ENCODE data around the gene BCORL1.

DNA sequence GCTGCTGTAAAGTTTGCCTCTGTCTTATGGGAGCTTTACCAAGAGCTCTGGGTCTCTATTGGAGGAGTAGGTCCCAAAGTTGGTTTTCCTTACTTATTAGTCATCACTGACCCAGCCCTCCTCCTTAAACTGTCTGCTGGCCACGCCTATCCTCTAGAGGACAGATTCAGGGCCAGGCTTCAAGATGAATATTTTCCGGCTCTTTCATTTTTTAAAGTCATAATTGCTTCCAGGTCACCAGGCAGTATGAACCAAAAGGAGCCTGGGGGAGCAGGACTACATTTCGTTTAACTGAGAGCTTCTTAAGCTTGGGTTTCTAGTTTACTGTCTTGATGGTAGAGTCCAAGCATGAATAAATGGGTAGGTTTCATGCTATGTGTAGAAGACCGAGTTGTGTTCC, 13.7 kb downstream of the BCORL1 start:
- TF ChIP-seq, protein P1, sequence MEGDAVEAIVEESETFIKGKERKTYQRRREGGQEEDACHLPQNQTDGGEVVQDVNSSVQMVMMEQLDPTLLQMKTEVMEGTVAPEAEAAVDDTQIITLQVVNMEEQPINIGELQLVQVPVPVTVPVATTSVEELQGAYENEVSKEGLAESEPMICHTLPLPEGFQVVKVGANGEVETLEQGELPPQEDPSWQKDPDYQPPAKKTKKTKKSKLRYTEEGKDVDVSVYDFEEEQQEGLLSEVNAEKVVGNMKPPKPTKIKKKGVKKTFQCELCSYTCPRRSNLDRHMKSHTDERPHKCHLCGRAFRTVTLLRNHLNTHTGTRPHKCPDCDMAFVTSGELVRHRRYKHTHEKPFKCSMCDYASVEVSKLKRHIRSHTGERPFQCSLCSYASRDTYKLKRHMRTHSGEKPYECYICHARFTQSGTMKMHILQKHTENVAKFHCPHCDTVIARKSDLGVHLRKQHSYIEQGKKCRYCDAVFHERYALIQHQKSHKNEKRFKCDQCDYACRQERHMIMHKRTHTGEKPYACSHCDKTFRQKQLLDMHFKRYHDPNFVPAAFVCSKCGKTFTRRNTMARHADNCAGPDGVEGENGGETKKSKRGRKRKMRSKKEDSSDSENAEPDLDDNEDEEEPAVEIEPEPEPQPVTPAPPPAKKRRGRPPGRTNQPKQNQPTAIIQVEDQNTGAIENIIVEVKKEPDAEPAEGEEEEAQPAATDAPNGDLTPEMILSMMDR (conservative IDR thresholded peaks at IDR 0.05; ENCODE audit: low read depth, low read length) = no peak
- TF ChIP-seq POLR2A (IDR thresholded peaks at IDR 0.05; ENCODE audit: low read depth, low read length) = no peak
- no peak for TF ChIP-seq RCOR1 (IDR thresholded peaks at IDR 0.05; ENCODE audit: insufficient replicate concordance, low read length)
- TF ChIP-seq ELK1 (IDR thresholded peaks at IDR 0.05; ENCODE audit: borderline replicate concordance, low read depth, low read length) = no peak
- no peak for TF ChIP-seq RFX5 (IDR thresholded peaks at IDR 0.05; ENCODE audit: low read depth, low read length)
- no peak for TF ChIP-seq CEBPB (IDR thresholded peaks at IDR 0.05; ENCODE audit: low read depth, low read length)
- TF ChIP-seq, protein P2, sequence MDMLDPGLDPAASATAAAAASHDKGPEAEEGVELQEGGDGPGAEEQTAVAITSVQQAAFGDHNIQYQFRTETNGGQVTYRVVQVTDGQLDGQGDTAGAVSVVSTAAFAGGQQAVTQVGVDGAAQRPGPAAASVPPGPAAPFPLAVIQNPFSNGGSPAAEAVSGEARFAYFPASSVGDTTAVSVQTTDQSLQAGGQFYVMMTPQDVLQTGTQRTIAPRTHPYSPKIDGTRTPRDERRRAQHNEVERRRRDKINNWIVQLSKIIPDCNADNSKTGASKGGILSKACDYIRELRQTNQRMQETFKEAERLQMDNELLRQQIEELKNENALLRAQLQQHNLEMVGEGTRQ (IDR thresholded peaks at IDR 0.05; ENCODE audit: low read depth, low read length) = no peak
- TF ChIP-seq MXI1 (IDR thresholded peaks at IDR 0.05; ENCODE audit: borderline replicate concordance, low read depth, low read length) = no peak
- no peak for TF ChIP-seq SMC3 (IDR thresholded peaks at IDR 0.05; ENCODE audit: low read depth, low read length)
- no peak for TF ChIP-seq MAFK (IDR thresholded peaks at IDR 0.05; ENCODE audit: low read depth, low read length)
- TF ChIP-seq CHD1 (IDR thresholded peaks at IDR 0.05; ENCODE audit: low read depth, low read length) = no peak
- no peak for TF ChIP-seq RAD21 (IDR thresholded peaks at IDR 0.05; ENCODE audit: low read length)

Measured in IMR-90 (cell line).